HG02610 (cell line): ENCODE measurements around the gene CTAGE15.
"Not testable (repeated sequence)": the region's sequence is repeated elsewhere in the genome, so short reads cannot be mapped to it uniquely, and the experiment has no call there.

ENCODE experiments used
- ATAC-seq: cut with Tn5 transposase; IDR thresholded peaks from one replicate; pipeline ENCODE4 v1.9.1; 2021; ENCODE audit warnings: mild to moderate bottlenecking, moderate library complexity; ENCODE audit not compliant: unreplicated experiment

CTAGE15 gene

DNA sequence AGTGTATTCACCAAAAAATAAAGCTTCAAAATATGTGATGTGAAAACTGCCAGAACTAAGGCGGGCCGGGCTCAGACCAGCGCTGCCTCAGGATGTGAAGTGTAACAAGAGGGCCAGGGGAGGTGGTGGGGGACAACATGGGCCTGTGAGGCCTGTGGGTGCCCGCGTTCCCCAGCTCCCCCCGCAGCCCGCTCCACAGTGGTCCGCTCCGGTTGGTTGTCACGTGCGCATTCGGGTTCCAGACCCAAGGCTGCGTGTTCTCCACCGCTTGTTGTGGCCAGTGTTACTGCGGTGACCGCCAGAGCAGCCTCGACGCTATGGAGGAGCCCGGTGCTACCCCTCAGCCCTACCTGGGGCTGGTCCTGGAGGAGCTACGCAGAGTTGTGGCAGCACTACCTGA, at the start of gene CTAGE15:
Gene CTAGE15, plus strand, starts transcription at position 301 of the 400 bp plus-strand sequence. Its CDS starts 17 bp downstream, at position 318.
- ATAC-seq = not testable (repeated sequence)

DNA sequence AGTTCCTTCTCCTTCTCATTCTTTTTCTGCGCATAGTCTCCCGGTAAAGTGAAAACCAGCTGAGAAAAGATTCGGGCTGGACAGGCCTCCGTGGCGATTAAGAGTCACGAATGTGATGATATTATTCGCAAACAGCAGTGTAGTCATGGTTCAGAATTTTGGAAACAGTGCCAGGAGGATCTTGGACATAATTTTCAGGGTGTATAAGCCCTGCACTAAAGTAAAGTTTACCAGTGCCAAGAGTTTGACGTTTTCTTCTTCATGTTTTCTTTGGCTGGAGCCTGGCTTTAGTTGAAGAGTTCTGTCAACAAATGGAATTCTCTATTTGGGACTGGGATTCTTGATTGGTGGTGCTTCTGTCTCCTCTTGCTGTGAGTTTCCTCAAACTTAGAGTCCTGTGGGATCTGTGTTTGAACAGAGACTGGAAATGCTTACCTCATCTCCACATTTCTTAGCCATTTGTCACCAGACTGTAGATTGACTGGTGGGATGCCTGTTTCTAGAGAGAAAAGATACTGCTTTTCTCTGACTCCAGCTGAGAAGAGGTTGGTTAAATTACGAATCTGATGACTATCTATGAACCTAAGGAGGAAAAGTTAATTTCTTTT, 49.2 kb upstream of the CTAGE15 start:
- not testable (repeated sequence) for ATAC-seq

GRCh38 chr7:143531169-143531926, 40.3 kb upstream of the CTAGE15 start:
- ATAC-seq = not testable (repeated sequence)

- not testable (repeated sequence) for ATAC-seq
Measured at GRCh38 chr7:143531932-143532331, 39.7 kb upstream of the CTAGE15 start.

- not testable (repeated sequence) for ATAC-seq
Measured at GRCh38 chr7:143533213-143533839, 38.3 kb upstream of the CTAGE15 start.

DNA sequence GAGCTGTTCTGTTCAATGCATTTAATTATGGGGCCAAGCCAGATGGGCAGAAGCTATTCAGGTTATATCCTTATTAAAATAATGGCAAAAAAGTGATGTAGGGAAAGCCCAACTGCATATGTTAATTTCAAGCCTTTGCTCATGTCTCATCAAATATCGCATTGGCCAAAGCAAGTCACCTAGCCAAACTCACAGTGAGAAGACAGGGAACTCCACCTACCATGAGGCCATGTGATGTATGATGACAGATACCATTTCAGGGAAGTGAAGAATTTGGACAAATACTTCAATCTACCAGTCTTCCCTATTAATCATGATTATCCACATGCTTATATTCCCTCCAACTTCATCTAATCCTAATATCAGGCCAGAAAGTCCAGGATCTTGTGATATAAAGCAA, 35.2 kb upstream of the CTAGE15 start:
- not testable (repeated sequence) for ATAC-seq

GRCh38 chr7:143543288-143544038, 28.1 kb upstream of the CTAGE15 start:
- ATAC-seq = not testable (repeated sequence)

DNA sequence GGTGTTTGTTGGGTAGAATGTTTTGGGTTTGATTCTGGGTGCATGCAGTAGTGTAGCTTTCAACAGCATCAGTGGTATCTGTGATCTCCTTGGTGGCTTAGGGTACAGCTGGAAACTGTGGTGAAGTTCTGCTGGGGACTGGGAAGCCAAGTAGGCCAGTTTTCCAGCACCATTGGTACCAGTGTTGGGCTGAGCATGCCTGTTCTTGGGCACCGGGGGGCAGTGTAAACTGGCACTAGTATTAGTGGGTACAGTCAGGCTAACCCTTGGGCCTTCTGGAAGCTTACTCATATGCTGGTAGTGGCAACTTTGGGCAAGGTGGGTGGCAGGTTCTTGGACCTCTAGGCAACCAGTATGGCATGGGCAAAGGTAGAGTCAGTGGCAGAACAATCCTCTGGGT, 15.6 kb upstream of the CTAGE15 start:
- not testable (repeated sequence) for ATAC-seq

- peak; percentile 61 for ATAC-seq
Measured at GRCh38 chr7:143563306-143563705, 8.3 kb upstream of the CTAGE15 start.

DNA sequence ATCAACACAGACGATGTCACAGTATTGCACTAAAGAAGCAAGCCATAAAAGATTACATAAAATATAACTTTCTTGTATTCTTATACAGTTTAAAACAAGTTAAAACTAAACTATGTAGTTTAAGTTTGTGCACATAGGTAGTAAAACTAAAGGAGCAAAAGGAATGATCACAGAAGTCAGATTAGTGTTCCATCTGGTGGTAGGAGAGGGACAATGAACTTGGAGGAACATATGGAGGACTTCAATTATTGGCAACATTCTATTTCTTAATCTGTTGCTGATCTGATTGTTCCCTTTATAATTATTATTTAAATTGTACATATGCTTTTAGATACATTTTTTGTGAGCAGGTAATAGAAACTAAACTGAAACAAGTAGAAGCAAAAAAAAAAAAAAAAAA, 5.6 kb upstream of the CTAGE15 start:
- ATAC-seq = not testable (repeated sequence)

DNA sequence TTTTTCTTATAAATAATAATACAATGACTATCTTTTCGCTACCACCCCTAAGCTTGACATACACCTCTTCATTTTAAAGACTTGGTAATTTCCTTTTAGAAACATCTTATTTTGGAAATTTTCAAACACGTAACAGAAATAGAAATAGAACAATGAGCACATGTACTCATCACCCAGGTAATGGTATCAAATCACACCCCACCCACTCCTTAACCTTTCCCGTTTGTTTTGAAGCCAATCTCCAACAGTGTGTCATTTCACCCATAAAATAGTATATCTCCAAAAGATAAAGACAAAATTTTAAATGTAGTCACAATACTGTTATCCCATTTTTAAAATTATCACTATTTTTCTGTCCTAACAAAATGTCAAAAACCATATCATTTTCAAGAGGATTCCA, 16.6 kb downstream of the CTAGE15 start:
- ATAC-seq = not testable (repeated sequence)

DNA sequence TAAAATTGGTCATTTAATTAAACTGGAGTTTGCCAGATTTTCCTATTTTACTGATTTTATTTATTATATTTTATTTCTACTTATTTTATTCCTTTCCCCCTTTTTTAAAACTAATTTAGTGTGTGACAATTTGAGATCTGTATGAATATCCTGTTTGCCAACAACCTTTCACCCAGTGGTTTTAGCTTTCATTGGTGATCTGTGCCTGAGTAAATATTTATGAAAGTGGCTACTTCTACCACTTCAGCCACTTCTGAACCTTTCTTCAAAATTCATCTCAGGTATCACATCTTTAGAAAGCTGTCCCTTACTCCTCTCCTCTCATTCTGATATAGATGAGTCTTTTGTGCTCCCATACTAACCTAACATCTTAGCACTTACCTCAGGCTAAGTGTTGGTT, 18.3 kb downstream of the CTAGE15 start:
- not testable (repeated sequence) for ATAC-seq

GRCh38 chr7:143598086-143598485, 26.5 kb downstream of the CTAGE15 start:
- not testable (repeated sequence) for ATAC-seq

DNA sequence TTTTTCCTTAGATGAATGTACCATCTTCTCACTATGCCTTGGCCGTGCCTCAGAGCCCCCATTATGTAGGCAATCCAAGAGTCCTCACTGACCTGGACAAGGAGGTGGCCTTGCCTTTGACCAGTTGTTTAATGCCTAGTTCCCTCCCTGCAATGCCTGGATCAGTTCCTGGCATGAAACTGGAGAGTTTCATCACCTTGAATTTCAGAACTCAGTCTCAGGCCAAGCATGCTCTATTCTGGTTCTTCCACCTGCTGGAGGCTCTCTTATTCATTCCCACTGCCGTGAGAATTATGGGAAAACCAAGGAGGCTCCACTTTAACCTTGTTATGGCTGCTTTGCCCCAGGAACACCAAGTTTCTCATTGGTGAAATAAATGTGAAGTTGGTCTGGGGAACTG, 31.9 kb downstream of the CTAGE15 start:
- ATAC-seq = not testable (repeated sequence)

DNA sequence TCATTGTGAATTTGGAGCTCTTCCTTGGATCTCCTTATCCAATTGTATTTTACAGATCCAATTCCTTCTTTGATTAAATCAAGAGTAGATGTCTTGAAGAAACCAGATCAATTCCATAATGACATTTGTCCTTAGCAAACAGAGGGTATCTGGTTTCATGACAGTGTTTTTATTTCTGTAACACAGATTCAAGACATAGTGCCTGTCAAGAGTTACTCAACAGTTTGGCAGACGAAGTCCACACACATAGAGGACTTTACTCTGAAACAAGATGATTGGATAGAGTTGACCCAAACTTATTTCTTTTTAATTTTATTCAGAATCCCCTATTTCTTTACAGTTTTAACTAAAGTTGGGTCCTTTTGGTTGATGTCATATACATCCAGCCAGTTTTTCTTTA, 34.5 kb downstream of the CTAGE15 start:
- not testable (repeated sequence) for ATAC-seq

DNA sequence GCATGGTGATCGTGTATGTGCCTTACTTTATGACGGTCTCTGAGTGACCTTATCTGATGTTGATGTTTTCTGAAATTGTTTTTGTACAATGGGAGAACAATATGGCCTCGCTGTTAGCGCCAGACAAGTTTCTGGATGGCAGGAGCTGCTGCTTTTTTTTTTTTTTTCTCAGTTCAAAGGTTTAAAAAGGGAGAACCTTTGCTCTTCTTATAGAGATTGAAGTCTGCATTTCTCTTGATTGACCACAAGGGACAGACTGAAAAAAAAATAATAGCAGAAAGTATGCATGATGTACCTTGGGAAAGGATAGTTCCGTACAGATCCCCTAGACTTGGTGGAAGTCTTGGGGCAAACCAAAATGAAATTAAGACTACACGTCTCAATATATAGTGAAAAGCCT, 43.9 kb downstream of the CTAGE15 start:
- ATAC-seq = not testable (repeated sequence)

GRCh38 chr7:143617204-143617603, 45.6 kb downstream of the CTAGE15 start:
- peak; percentile 5 for ATAC-seq

- peak; percentile 10 for ATAC-seq
Measured at GRCh38 chr7:143620058-143620457, 48.5 kb downstream of the CTAGE15 start.

GRCh38 chr7:143620646-143621045, 49.0 kb downstream of the CTAGE15 start, which contains the start of gene TCAF2:
Gene TCAF2, plus strand, starts transcription at chr7:143620974.
- peak; percentile 82 for ATAC-seq

GRCh38 chr7:143621175-143621574, 49.6 kb downstream of the CTAGE15 start:
- ATAC-seq = peak; percentile 42

DNA sequence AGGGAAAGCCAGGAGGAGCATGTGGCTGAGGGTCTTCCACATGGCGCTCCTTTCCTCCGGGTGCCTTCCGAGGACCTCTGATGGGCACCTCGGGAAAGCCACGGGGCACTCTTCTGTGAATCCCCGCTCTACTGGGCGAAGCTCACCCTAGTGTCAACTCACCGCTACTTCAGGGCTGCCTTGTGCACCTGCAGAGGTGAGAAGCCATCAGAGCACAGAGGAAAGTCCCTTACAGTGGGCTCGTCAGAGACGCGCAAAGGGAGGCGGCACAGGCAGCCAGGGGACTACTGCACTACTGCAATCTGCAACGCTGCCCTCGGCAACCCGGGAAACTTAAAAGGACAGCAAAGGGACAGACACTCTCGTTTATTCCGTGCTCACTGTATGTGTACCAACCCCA, 50.5 kb downstream of the CTAGE15 start:
- ATAC-seq = peak; percentile 29
